GM12878 (cell line): Measurements from ENCODE around the gene CAMTA1. TPM values are rescaled to one million over a fixed set of nuclear protein-coding genes. Genes with fewer than 3 reads are reported as not detected.

Experiments used
- ATAC-seq: fragments of 200-7000 bp; cut with Tn5 transposase; 3 replicates; pipeline ENCODE4 v1.9.1; 2020; ENCODE audit warnings: mild to moderate bottlenecking, moderate library complexity
- BruUV-seq: library from RNA; stranded (reverse); fragments of 400-500 nt; replicated peaks from 2 replicates; lab custom pipeline; 2021; lab: Mats Ljungman, UMichigan
- CTCF ChIA-PET: fragments of 300-600 bp; sonication (Branson Sonifier 250); formaldehyde crosslinking; extraction: SDS; loops from one replicate; lab custom pipeline; 2021; ENCODE audit warnings: inconsistent platforms; lab: Yijun Ruan, JAX
- POLR2A ChIA-PET: fragments of 350-600 bp; formaldehyde crosslinking; extraction: SDS; loops from one replicate; lab custom pipeline; 2021; ENCODE audit warnings: inconsistent platforms; lab: Charles Lee
- RAD21 ChIA-PET: fragments of 300-600 bp; sonication (Branson Sonifier 250); formaldehyde crosslinking; loops from one replicate; lab custom pipeline; 2023; ENCODE audit warnings: antibody characterized with exemption; ENCODE audit not compliant: unreplicated experiment; lab: Charles Lee
- SMC1A ChIA-PET: fragments of 300-600 bp; sonication (Branson Sonifier 250); formaldehyde crosslinking; loops from one replicate; lab custom pipeline; 2023; ENCODE audit not compliant: unreplicated experiment, uncharacterized antibody; lab: Charles Lee
- DNase-seq: peaks from one replicate; pipeline ENCODE4 v3.0.0-alpha.2; 2011; ENCODE audit warnings: low read depth, low spot score
- FAIRE-seq: peaks from 3 replicates; lab custom pipeline; 2011; peaks lifted over from hg19 to GRCh38; lab: Jason Lieb, UNC
- H2AFZ ChIP-seq: 2 replicates; pipeline ENCODE4 v1.6.0; 2011; ENCODE audit warnings: low read depth, low read length, control low read depth; ENCODE audit not compliant: control insufficient read depth
- H3K27ac ChIP-seq: 2 replicates; pipeline ENCODE4 v1.5.1; 2011; ENCODE audit warnings: control low read depth; ENCODE audit not compliant: control insufficient read depth, insufficient read depth
- H3K27me3 ChIP-seq, 2 experiments: replicated peaks in 1 of 2; 2 replicates each; pipeline versions ENCODE4 v1.6.0 to v1.6.1; 2011; ENCODE audit warnings: low read length in 1 of 2; ENCODE audit not compliant: control insufficient read depth in 2 of 2, insufficient read depth in 2 of 2
- H3K36me3 ChIP-seq, 2 experiments: 2 replicates each; pipeline ENCODE4 v1.5.1; 2011; ENCODE audit warnings: low read length in 1 of 2; ENCODE audit not compliant: control insufficient read depth in 2 of 2, insufficient read depth in 2 of 2
- H3K4me1 ChIP-seq: 2 replicates; pipeline ENCODE4 v1.6.1; 2011; ENCODE audit warnings: mild to moderate bottlenecking, low read length, moderate library complexity, mixed read lengths; ENCODE audit not compliant: control insufficient read depth, insufficient read depth
- H3K4me2 ChIP-seq: 2 replicates; pipeline ENCODE4 v1.6.0; 2011; ENCODE audit warnings: control low read depth; ENCODE audit not compliant: control insufficient read depth, insufficient read depth
- H3K4me3 ChIP-seq: fragments of 200-600 bp; sonication (generic); 2 replicates; pipeline ENCODE4 v1.5.1; 2016
- H3K79me2 ChIP-seq: 2 replicates; pipeline ENCODE4 v1.6.0; 2011; ENCODE audit warnings: low read length; ENCODE audit not compliant: control insufficient read depth, insufficient read depth
- H3K9ac ChIP-seq: 2 replicates; pipeline ENCODE4 v1.8.0; 2011; ENCODE audit warnings: low read length, control low read depth, mixed read lengths; ENCODE audit not compliant: control insufficient read depth, insufficient read depth
- H3K9me3 ChIP-seq: replicated peaks from 3 replicates; pipeline ENCODE4 v1.5.1; 2011; ENCODE audit warnings: mild to moderate bottlenecking, low read length; ENCODE audit not compliant: control insufficient read depth, insufficient read depth
- H4K20me1 ChIP-seq: 2 replicates; pipeline ENCODE4 v1.6.0; 2011; ENCODE audit not compliant: control insufficient read depth, insufficient read depth
- EP300 ChIP-seq, 2 experiments: fragments of 150-350 bp in 1 of 2; IDR thresholded peaks; 2 replicates each; pipeline ENCODE4 v1.6.1; 2011 to 2012; ENCODE audit warnings: low read depth in 2 of 2, low read length in 2 of 2, borderline replicate concordance in 1 of 2, improper control_type of control experiment in 1 of 2, inconsistent platforms in 1 of 2; ENCODE audit not compliant: control insufficient read depth in 1 of 2
- FOXM1 ChIP-seq: IDR thresholded peaks from 2 replicates; pipeline ENCODE4 v1.6.1; 2012; ENCODE audit warnings: low read depth, mild to moderate bottlenecking, inconsistent platforms, low read length, moderate library complexity
- HDAC6 ChIP-seq: fragments of 200-600 bp; sonication (generic); IDR thresholded peaks from one replicate; pipeline ENCODE4 v1.8.0; 2017; ENCODE audit warnings: antibody characterized with exemption; ENCODE audit not compliant: unreplicated experiment
- MTA2 ChIP-seq: fragments of 450-650 bp; IDR thresholded peaks from 2 replicates; pipeline ENCODE4 v1.6.1; 2016; ENCODE audit warnings: low read depth, mild to moderate bottlenecking, moderate library complexity
- SREBF1 ChIP-seq: IDR thresholded peaks from 2 replicates; pipeline ENCODE4 v1.6.1; 2012; ENCODE audit warnings: mild to moderate bottlenecking, low read length
- ZBED1 ChIP-seq: IDR thresholded peaks from 2 replicates; pipeline ENCODE4 v1.6.1; 2016; ENCODE audit warnings: borderline replicate concordance
- WGBS: methylation state at CpG from one replicate; pipeline ENCODE4 v1.1.6; 2016; ENCODE audit warnings: low lambda C conversion rate; ENCODE audit not compliant: insufficient replicate concordance, insufficient coverage; ENCODE audit errors: missing lambda C conversion rate; 5-methylcytosine and 5-hydroxymethylcytosine counted together
- in situ Hi-C: fragments of 300-500 bp; cut with MboI; formaldehyde crosslinking; loops from 9 replicates; pipeline ENCODE4 v1.14.3; 2018; ENCODE audit warnings: mixed read lengths
- intact Hi-C: fragments of 100-400 bp; cut with micrococcal nuclease; formaldehyde crosslinking; loops from one replicate; pipeline ENCODE4 v1.14.2; 2022; ENCODE audit not compliant: unreplicated experiment
- polyA plus RNA-seq, 11 experiments: library from polyadenylated mRNA; depleted of rRNA in 4 of 11; unstranded in 6 of 11; stranded (reverse) in 5 of 11; fragments of >200 nt; fragmentation: Nextera tagmentation in 4 of 11; fragmentation: Illumina TruSeq in 1 of 11; extraction: Ambion mirVana in 4 of 11; extraction: Trizol in 1 of 11; gene quantifications; 1 replicate in 1 of 11; 2 replicates in 10 of 11; pipeline versions ENCODE4 v1.2.1 to v1.2.3, GENCODE V29; 2011 to 2016; ENCODE audit warnings: inconsistent platforms in 2 of 11, missing spikeins in 2 of 11, low read depth in 1 of 11
- total RNA-seq, 4 experiments: library from RNA; depleted of rRNA in 3 of 4; stranded (reverse); fragments of >200 nt in 3 of 4; fragmentation: Illumina TruSeq in 1 of 4; extraction: Trizol in 1 of 4; gene quantifications; 2 replicates each; pipeline versions ENCODE4 v1.2.1 to v1.2.3, GENCODE V29; 2013 to 2021

Gene CAMTA1
- total and polyA plus RNA-seq, 10 of the 15 experiments (the other 5 are each of a cell fraction or from before 2014, with no cell fraction given), result 37.7 to 148 (median 76.4) TPM

GRCh38 chr1:7719468-7720094 is 934.3 kb downstream of the CAMTA1 start:
- no peak overlapping the region for H2AFZ ChIP-seq
- intact Hi-C loops (no loop called here), in situ Hi-C loops (no loop called here)
- DNase-seq (no peak), ATAC-seq (no peak), FAIRE-seq (no peak)
- no peaks in the 10 kb centered on the region for H3K79me2 ChIP-seq
- no peak overlapping the region for H3K9ac ChIP-seq
- H3K4me2 ChIP-seq, result no peak overlapping the region
- ChIA-PET RAD21 (no interaction called here), SMC1A (no interaction called here), CTCF (interaction anchor here (1.5 to 2.0 kb wide), 2 partner anchors 33 to 50 kb away, joined by 3 to 4 read pairs; no protein-coding TSS in a partner anchor), POLR2A (no interaction called here)
- H3K36me3 ChIP-seq, result no peaks in the 10 kb centered on the region
- H3K27ac ChIP-seq, result no peak overlapping the region
- no TSS peak for BruUV-seq
- no peaks in the 10 kb centered on the region for H3K4me1 ChIP-seq
- WGBS, result 3% methylated on average over 8 of the region's 8 CpGs
- no peaks in the 10 kb centered on the region for H4K20me1 ChIP-seq
- no peaks in the 10 kb centered on the region for H3K9me3 ChIP-seq
- no peak for TF ChIP-seq EP300 (IDR thresholded peaks at IDR 0.05; ENCODE audit: borderline replicate concordance in 1 of 2, control insufficient read depth in 1 of 2, low read depth in 2 of 2, low read length in 2 of 2)
- no peak for TF ChIP-seq SREBF1
- TF ChIP-seq MTA2, result no peak
- TF ChIP-seq FOXM1, result no peak
- TF ChIP-seq HDAC6, result no peak
- TF ChIP-seq ZBED1, result no peak
- H3K4me3 ChIP-seq, result no peak overlapping the region
- peaks cover 0 to 3% of the 10 kb centered on the region in 2 experiments; a peak in 2 of 4 replicates for H3K27me3 ChIP-seq
